ENCODE results near the gene DCAF4.

The DCAF4 gene

GRCh38 chr14:72883109-72883508, 43.2 kb upstream of the DCAF4 start:
- DNase-seq (ENCODE audit: low spot score) = no peak
- no peak for ATAC-seq (ENCODE audit: low read depth)
- no peaks in the 10 kb centered on the region for H3K36me3 ChIP-seq (ENCODE audit: low read depth)
- no peak for TF ChIP-seq CTCF (IDR thresholded peaks at IDR 0.05; ENCODE audit: poor library complexity, severe bottlenecking)
- H3K4me3 ChIP-seq (ENCODE audit: severe bottlenecking) = no peak overlapping the region
- no peak overlapping the region for H3K27ac ChIP-seq (ENCODE audit: poor library complexity, severe bottlenecking)
- peaks cover 6% of the 10 kb centered on the region for H3K4me1 ChIP-seq (ENCODE audit: insufficient read depth, poor library complexity, severe bottlenecking)
- H3K27me3 ChIP-seq (ENCODE audit: insufficient read depth, poor library complexity, severe bottlenecking) = peaks cover 4% of the 10 kb centered on the region
- H3K9me3 ChIP-seq (ENCODE audit: severe bottlenecking) = no peaks in the 10 kb centered on the region

GRCh38 chr14:72883961-72884360, 42.3 kb upstream of the DCAF4 start:
- DNase-seq (ENCODE audit: low spot score) (no peak), ATAC-seq (ENCODE audit: low read depth) (peak; percentile 63)
- TF ChIP-seq CTCF (IDR thresholded peaks at IDR 0.05; ENCODE audit: poor library complexity, severe bottlenecking) = no peak
- no peaks in the 10 kb centered on the region for H3K36me3 ChIP-seq (ENCODE audit: low read depth)
- H3K4me3 ChIP-seq (ENCODE audit: severe bottlenecking) = no peak overlapping the region
- H3K27ac ChIP-seq (ENCODE audit: poor library complexity, severe bottlenecking) = no peak overlapping the region
- peaks cover 6% of the 10 kb centered on the region for H3K4me1 ChIP-seq (ENCODE audit: insufficient read depth, poor library complexity, severe bottlenecking)
- H3K27me3 ChIP-seq (ENCODE audit: insufficient read depth, poor library complexity, severe bottlenecking) = peaks cover 4% of the 10 kb centered on the region
- no peaks in the 10 kb centered on the region for H3K9me3 ChIP-seq (ENCODE audit: severe bottlenecking)

GRCh38 chr14:72884386-72884785, 41.9 kb upstream of the DCAF4 start:
- Histone ChIP-seq H3K4me3 (ENCODE audit: severe bottlenecking) (no peak overlapping the region), H3K27ac (ENCODE audit: poor library complexity, severe bottlenecking) (no peak overlapping the region), H3K27me3 (ENCODE audit: insufficient read depth, poor library complexity, severe bottlenecking) (peaks cover 4% of the 10 kb centered on the region), H3K4me1 (ENCODE audit: insufficient read depth, poor library complexity, severe bottlenecking) (peaks cover 6% of the 10 kb centered on the region), H3K9me3 (ENCODE audit: severe bottlenecking) (no peaks in the 10 kb centered on the region), H3K36me3 (ENCODE audit: low read depth) (no peaks in the 10 kb centered on the region)
- no peak for TF ChIP-seq CTCF (IDR thresholded peaks at IDR 0.05; ENCODE audit: poor library complexity, severe bottlenecking)
- ATAC-seq (ENCODE audit: low read depth) = no peak
- no peak for DNase-seq (ENCODE audit: low spot score)

GRCh38 chr14:72887514-72887913, 38.8 kb upstream of the DCAF4 start:
- Histone ChIP-seq H3K4me1 (ENCODE audit: insufficient read depth, poor library complexity, severe bottlenecking) (peaks cover 6% of the 10 kb centered on the region), H3K9me3 (ENCODE audit: severe bottlenecking) (no peaks in the 10 kb centered on the region), H3K27me3 (ENCODE audit: insufficient read depth, poor library complexity, severe bottlenecking) (peaks cover 31% of the 10 kb centered on the region), H3K36me3 (ENCODE audit: low read depth) (no peaks in the 10 kb centered on the region), H3K27ac (ENCODE audit: poor library complexity, severe bottlenecking) (no peak overlapping the region), H3K4me3 (ENCODE audit: severe bottlenecking) (no peak overlapping the region)
- TF ChIP-seq CTCF (IDR thresholded peaks at IDR 0.05; ENCODE audit: poor library complexity, severe bottlenecking) = no peak
- no peak for DNase-seq (ENCODE audit: low spot score)
- ATAC-seq (ENCODE audit: low read depth) = no peak

GRCh38 chr14:72888192-72888591, 38.1 kb upstream of the DCAF4 start:
- no peak for TF ChIP-seq CTCF (IDR thresholded peaks at IDR 0.05; ENCODE audit: poor library complexity, severe bottlenecking)
- Histone ChIP-seq H3K4me1 (ENCODE audit: insufficient read depth, poor library complexity, severe bottlenecking) (peaks cover 6% of the 10 kb centered on the region), H3K9me3 (ENCODE audit: severe bottlenecking) (no peaks in the 10 kb centered on the region), H3K27ac (ENCODE audit: poor library complexity, severe bottlenecking) (no peak overlapping the region), H3K4me3 (ENCODE audit: severe bottlenecking) (no peak overlapping the region), H3K36me3 (ENCODE audit: low read depth) (no peaks in the 10 kb centered on the region), H3K27me3 (ENCODE audit: insufficient read depth, poor library complexity, severe bottlenecking) (peaks cover 37% of the 10 kb centered on the region)
- ATAC-seq (ENCODE audit: low read depth) = no peak
- DNase-seq (ENCODE audit: low spot score) = no peak

Measured in RWPE2 (cell line).